Prostate gland (tissue), 2 donors: ENCODE data around the gene RNGTT. TPM values are rescaled to one million over a fixed set of nuclear protein-coding genes. Genes with fewer than 3 reads are reported as not detected.

Experiments used
- DNase-seq: peaks from one replicate; pipeline ENCODE4 v3.0.0-alpha.2; 2019; ENCODE audit warnings: low spot score
- H3K27ac ChIP-seq, 2 donors: fragments of 200-600 bp; sonication (generic); 2 replicates each; pipeline ENCODE4 v1.5.1; 2017 to 2019
- H3K27me3 ChIP-seq: fragments of 200-600 bp; sonication (generic); replicated peaks from 2 replicates; pipeline ENCODE4 v1.5.1; 2019; ENCODE audit not compliant: insufficient read depth
- H3K36me3 ChIP-seq, 2 donors: fragments of 200-600 bp; sonication (generic); 1 replicate in 1 of 2; 2 replicates in 1 of 2; pipeline versions ENCODE4 v1.5.1 to v1.8.1; 2017 to 2019
- H3K4me1 ChIP-seq: fragments of 200-600 bp; sonication (generic); replicated peaks from 2 replicates; pipeline ENCODE4 v1.5.1; 2019
- H3K4me3 ChIP-seq, 2 donors: fragments of 200-600 bp; sonication (generic); 2 replicates each; pipeline ENCODE4 v1.5.1; 2017 to 2019
- H3K9me3 ChIP-seq: fragments of 200-600 bp; sonication (generic); 2 replicates; pipeline ENCODE4 v1.5.1; 2017
- POLR2A ChIP-seq: fragments of 450-650 bp; IDR thresholded peaks from one replicate; pipeline ENCODE4 v1.6.1; 2016; ENCODE audit warnings: antibody characterized with exemption, mild to moderate bottlenecking
- POLR2AphosphoS5 ChIP-seq: sonication (generic); formaldehyde crosslinking; IDR thresholded peaks from one replicate; pipeline ENCODE4 v1.6.1; 2017; ENCODE audit warnings: antibody characterized with exemption
- WGBS: methylation state at CpG from one replicate; pipeline ENCODE4 v1.1.5; 2018; 5-methylcytosine and 5-hydroxymethylcytosine counted together
- intact Hi-C: fragments of 100-400 bp; cut with DNase I; formaldehyde crosslinking; loops from one replicate; pipeline ENCODE4 v1.14.2; 2022
- total RNA-seq, 2 donors: library from RNA; depleted of rRNA; stranded (reverse); fragments of >200 nt; gene quantifications; one replicate each; pipeline ENCODE4 v1.1.0, GENCODE V29; 2016
- TF ChIP-seq, protein P1 (sequence below), 4 experiments: fragments of 200-600 bp in 2 of 4; fragments of 450-650 bp in 2 of 4; sonication (generic) in 2 of 4; IDR thresholded peaks; 1 replicate in 3 of 4; 2 replicates in 1 of 4; pipeline ENCODE4 v1.5.1; 2016 to 2019; ENCODE audit warnings: antibody characterized with exemption in 4 of 4, mild to moderate bottlenecking in 2 of 4, moderate library complexity in 2 of 4

RNGTT gene
- total RNA-seq, 2 donors from 2014 or later: 10.1 to 23.6 TPM

- Histone ChIP-seq H3K4me3 (peak overlapping the region; percentile 84 to 89), H3K36me3 (no peaks in the 10 kb centered on the region), H3K9me3 (no peaks in the 10 kb centered on the region), H3K27me3 (no peaks in the 10 kb centered on the region), H3K4me1 (no peaks in the 10 kb centered on the region), H3K27ac (no peak overlapping the region)
- 49% methylated on average over 5 of the region's 5 CpGs for WGBS
- TF ChIP-seq POLR2AphosphoS5: no peak
- TF ChIP-seq, protein P1, sequence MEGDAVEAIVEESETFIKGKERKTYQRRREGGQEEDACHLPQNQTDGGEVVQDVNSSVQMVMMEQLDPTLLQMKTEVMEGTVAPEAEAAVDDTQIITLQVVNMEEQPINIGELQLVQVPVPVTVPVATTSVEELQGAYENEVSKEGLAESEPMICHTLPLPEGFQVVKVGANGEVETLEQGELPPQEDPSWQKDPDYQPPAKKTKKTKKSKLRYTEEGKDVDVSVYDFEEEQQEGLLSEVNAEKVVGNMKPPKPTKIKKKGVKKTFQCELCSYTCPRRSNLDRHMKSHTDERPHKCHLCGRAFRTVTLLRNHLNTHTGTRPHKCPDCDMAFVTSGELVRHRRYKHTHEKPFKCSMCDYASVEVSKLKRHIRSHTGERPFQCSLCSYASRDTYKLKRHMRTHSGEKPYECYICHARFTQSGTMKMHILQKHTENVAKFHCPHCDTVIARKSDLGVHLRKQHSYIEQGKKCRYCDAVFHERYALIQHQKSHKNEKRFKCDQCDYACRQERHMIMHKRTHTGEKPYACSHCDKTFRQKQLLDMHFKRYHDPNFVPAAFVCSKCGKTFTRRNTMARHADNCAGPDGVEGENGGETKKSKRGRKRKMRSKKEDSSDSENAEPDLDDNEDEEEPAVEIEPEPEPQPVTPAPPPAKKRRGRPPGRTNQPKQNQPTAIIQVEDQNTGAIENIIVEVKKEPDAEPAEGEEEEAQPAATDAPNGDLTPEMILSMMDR (IDR thresholded peaks at IDR 0.05): no peak
- TF ChIP-seq POLR2A: no peak
- DNase-seq: no peak
- intact Hi-C loops: no loop called here
Measured at GRCh38 chr6:88964509-88964908, 1.1 kb upstream of the RNGTT start.

- Histone ChIP-seq H3K27ac (no peak overlapping the region), H3K4me3 (no peak overlapping the region), H3K4me1 (no peaks in the 10 kb centered on the region), H3K9me3 (no peaks in the 10 kb centered on the region), H3K27me3 (no peaks in the 10 kb centered on the region), H3K36me3 (no peaks in the 10 kb centered on the region)
- TF ChIP-seq POLR2AphosphoS5 (no peak), POLR2A (no peak)
- TF ChIP-seq, protein P1 (IDR thresholded peaks at IDR 0.05): no peak
- DNase-seq: no peak
- intact Hi-C loops: no loop called here
Measured at GRCh38 chr6:88958842-88959241, 4.6 kb downstream of the RNGTT start.

GRCh38 chr6:88953550-88954386, 9.7 kb downstream of the RNGTT start:
- WGBS: 98% methylated on average over 2 of the region's 2 CpGs
- no peaks in the 10 kb centered on the region for H3K36me3 ChIP-seq
- no peak for DNase-seq
- intact Hi-C loops: no loop called here
- no peak overlapping the region for H3K4me3 ChIP-seq
- no peaks in the 10 kb centered on the region for H3K9me3 ChIP-seq
- no peaks in the 10 kb centered on the region for H3K27me3 ChIP-seq
- H3K27ac ChIP-seq: no peak overlapping the region
- TF ChIP-seq, protein P1 (IDR thresholded peaks at IDR 0.05): no peak
- TF ChIP-seq POLR2A: no peak
- no peak for TF ChIP-seq POLR2AphosphoS5
- H3K4me1 ChIP-seq: no peaks in the 10 kb centered on the region

DNA sequence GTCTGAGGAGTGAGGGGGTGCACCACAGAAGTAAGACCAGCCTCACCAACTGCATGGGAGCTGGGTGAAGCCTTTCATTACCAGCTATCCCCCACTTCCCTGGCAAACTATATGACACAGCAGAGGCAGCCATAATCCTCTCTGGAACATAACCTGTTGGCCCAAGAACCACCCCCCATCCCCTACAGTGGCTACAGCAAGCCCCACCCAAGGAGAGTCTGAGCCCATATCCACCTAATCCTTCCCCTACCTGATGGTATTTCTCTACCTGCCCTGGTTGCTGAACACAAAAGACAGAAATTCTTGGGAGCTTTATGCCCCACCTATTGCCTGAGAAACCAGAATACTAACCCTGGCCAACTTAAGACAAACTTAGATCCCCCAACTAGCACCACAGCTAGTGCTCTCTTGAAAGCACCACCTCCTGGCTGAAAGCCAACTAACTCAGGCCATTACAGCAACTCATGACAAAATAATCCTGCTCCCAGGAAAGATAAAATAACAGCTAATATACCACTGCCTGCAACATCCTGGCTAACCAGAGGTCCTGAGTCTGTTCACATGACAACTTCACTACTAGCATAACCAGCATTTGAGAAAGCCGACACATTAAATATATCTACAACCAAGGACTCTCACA, 11.2 kb downstream of the RNGTT start:
- TF ChIP-seq POLR2AphosphoS5: no peak
- TF ChIP-seq, protein P1 (IDR thresholded peaks at IDR 0.05): no peak
- TF ChIP-seq POLR2A: no peak

More for the DNA sequence above, 11.2 kb downstream of the RNGTT start:
- intact Hi-C loops: no loop called here
- Histone ChIP-seq H3K9me3 (no peaks in the 10 kb centered on the region), H3K36me3 (no peaks in the 10 kb centered on the region), H3K27me3 (no peaks in the 10 kb centered on the region), H3K27ac (no peak overlapping the region), H3K4me1 (no peaks in the 10 kb centered on the region), H3K4me3 (no peak overlapping the region)
- WGBS: 100% methylated on average over 1 of the region's 1 CpG
- DNase-seq: no peak
